ENCODE results near the gene SHANK1.
A peak's percentile ranks its signal among the peaks of the same experiment; 100 is the strongest.

SHANK1 gene

DNA sequence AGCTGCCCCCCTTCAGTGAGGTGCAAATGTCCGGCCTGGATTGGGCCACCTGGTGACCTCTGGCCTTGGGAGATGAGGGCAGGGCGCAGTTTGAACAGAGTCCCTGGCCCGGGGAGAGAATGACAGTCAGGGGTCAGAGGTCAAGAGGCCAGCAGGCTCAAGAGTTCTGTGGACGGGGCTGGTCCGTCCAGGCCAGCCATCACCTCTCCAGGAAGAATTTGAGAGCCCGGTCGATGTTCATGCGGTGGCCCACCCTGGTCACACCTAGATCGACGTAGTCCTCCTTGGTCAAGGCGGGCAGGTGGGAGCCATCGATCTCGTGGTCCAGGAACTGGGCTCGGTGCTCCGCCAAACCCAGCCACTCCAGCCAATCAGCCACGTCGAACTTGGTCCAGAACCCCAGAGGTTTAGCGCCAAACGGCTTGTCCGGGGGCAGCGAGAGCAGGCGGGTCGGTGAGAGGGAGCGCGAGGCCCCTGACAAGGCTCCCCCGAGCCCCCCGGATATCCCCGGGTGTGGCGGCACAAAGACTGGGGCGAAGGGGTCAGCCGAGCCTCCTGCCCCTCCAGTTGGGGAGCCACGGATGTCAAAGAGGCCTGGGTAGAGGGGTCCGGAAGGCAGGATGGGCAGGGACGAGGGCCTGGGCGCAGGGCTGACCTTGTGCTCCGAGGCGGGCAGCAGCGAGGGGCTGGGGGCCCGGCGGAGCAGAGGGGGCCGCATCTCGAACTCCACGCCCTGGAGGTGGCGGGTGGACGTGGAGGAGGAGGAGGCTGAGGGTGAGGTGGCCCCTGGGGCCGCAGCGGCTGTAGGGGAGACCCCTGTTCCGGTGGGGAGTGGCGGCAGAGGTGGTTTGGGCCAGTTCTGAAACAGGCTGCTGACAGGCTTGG is 57.6 kb downstream of the SHANK1 start:
- Histone ChIP-seq H3K4me1 (ENCODE audit: insufficient read depth, low read length) (peaks cover 9% of the 10 kb centered on the region), H3K27me3 (ENCODE audit: control insufficient read depth in 1 of 2, insufficient read depth in 2 of 2, low read length in 2 of 2) (peaks cover 8 to 66% of the 10 kb centered on the region in 2 donors), H3K36me3 (ENCODE audit: insufficient read depth, low read length) (no peaks in the 10 kb centered on the region), H3K9me3 (ENCODE audit: low read length) (no peaks in the 10 kb centered on the region), H3K4me3 (ENCODE audit: low read depth in 1 of 2, low read length in 2 of 2) (no peak overlapping the region), H3K9ac (ENCODE audit: low read length) (no peak overlapping the region), H3K27ac (ENCODE audit: low read depth, low read length) (no peak overlapping the region)

DNA sequence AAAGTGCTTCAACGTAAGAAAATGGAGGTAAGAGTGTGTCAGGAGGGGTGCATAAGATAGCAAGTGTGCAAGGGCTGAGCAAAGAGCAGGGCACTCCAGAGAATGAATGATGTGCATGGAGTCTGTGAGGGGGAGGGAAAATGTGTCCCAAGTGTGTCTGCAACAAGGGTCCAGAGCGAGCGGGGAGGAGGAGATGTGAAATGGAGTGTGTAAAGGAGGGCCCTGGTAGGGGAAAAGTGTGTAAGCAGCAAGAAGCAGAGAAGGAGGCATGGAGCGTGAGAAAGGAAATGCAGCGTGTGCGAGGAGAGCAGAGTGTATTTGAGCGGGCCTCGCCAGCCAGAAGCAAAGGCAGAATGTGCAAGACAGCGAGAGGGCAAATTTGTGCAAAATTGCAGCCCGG is 58.6 kb downstream of the SHANK1 start:
- H3K9ac ChIP-seq (ENCODE audit: low read length) = no peak overlapping the region
- H3K27ac ChIP-seq (ENCODE audit: low read depth, low read length) = no peak overlapping the region
- H3K4me1 ChIP-seq (ENCODE audit: insufficient read depth, low read length) = peaks cover 9% of the 10 kb centered on the region
- no peaks in the 10 kb centered on the region for H3K9me3 ChIP-seq (ENCODE audit: low read length)
- H3K4me3 ChIP-seq (ENCODE audit: low read depth in 1 of 2, low read length in 2 of 2) = no peak overlapping the region
- H3K36me3 ChIP-seq (ENCODE audit: insufficient read depth, low read length) = no peaks in the 10 kb centered on the region
- peaks cover 12 to 59% of the 10 kb centered on the region in 2 donors for H3K27me3 ChIP-seq (ENCODE audit: control insufficient read depth in 1 of 2, insufficient read depth in 2 of 2, low read length in 2 of 2)

DNA sequence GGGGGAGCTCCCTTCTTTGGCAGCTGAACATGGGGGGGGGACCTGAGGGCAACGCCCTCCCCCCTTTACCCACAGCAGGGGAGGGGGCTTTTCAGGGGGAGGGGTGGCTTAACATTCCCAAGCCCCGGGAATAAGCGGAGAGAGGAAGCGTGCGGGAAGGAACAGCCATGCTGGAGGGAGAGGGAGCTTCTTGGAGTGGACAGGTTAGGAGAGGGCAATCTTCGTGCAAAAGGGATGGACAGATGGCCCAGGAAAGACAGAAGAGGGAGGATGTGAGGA is 59.6 kb downstream of the SHANK1 start:
- Histone ChIP-seq H3K36me3 (ENCODE audit: insufficient read depth, low read length) (no peaks in the 10 kb centered on the region), H3K4me3 (ENCODE audit: low read depth in 1 of 2, low read length in 2 of 2) (no peak overlapping the region), H3K27me3 (ENCODE audit: control insufficient read depth in 1 of 2, insufficient read depth in 2 of 2, low read length in 2 of 2) (peaks cover 16 to 62% of the 10 kb centered on the region in 2 donors), H3K27ac (ENCODE audit: low read depth, low read length) (no peak overlapping the region), H3K9me3 (ENCODE audit: low read length) (peaks cover 8% of the 10 kb centered on the region), H3K4me1 (ENCODE audit: insufficient read depth, low read length) (peaks cover 9% of the 10 kb centered on the region), H3K9ac (ENCODE audit: low read length) (no peak overlapping the region)

DNA sequence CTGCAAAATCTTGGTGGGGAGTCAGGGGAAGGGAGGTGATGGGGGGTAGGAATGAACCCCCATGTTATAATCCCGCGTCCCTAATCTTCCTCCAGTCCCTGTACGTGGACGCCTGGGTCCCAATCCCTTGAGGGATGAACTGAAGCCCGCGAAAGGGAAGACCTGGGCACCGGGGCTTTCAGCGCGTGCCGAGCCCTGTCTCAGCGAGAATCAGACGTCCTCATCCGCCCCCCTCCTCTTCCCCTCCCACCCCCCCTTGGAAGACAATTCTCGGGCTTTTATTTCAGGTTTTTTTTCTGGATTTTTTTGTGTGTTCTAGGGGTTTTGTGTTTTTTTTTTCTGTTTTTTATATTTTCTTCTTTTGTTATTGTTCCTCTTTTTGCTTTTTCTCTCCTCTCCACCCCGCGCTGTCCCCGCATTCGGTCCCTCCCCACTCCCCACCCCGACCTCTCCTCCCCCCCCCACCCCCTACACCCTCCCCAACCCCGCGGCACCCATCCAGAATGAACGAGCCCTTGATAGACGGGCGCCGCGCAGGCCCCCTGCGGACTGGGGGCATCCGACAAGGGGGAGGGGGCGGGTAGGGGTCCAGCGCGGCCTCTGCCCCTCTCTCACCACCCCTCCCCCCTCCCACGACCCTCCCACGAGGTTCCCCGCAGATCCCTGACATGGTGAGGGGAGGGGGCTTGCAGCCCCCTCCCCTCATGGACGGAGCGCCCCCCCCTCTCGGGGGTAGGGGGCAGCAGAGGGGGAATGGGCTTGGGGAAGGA is 60.1 kb downstream of the SHANK1 start:
- Histone ChIP-seq H3K27ac (ENCODE audit: low read depth, low read length) (no peak overlapping the region), H3K27me3 (ENCODE audit: control insufficient read depth in 1 of 2, insufficient read depth in 2 of 2, low read length in 2 of 2) (peaks cover 16 to 62% of the 10 kb centered on the region in 2 donors), H3K9ac (ENCODE audit: low read length) (no peak overlapping the region), H3K4me3 (ENCODE audit: low read depth in 1 of 2, low read length in 2 of 2) (peak overlapping the region in 1 of 2 donors; percentile 27), H3K36me3 (ENCODE audit: insufficient read depth, low read length) (no peaks in the 10 kb centered on the region), H3K9me3 (ENCODE audit: low read length) (peaks cover 12% of the 10 kb centered on the region), H3K4me1 (ENCODE audit: insufficient read depth, low read length) (peaks cover 9% of the 10 kb centered on the region)

DNA sequence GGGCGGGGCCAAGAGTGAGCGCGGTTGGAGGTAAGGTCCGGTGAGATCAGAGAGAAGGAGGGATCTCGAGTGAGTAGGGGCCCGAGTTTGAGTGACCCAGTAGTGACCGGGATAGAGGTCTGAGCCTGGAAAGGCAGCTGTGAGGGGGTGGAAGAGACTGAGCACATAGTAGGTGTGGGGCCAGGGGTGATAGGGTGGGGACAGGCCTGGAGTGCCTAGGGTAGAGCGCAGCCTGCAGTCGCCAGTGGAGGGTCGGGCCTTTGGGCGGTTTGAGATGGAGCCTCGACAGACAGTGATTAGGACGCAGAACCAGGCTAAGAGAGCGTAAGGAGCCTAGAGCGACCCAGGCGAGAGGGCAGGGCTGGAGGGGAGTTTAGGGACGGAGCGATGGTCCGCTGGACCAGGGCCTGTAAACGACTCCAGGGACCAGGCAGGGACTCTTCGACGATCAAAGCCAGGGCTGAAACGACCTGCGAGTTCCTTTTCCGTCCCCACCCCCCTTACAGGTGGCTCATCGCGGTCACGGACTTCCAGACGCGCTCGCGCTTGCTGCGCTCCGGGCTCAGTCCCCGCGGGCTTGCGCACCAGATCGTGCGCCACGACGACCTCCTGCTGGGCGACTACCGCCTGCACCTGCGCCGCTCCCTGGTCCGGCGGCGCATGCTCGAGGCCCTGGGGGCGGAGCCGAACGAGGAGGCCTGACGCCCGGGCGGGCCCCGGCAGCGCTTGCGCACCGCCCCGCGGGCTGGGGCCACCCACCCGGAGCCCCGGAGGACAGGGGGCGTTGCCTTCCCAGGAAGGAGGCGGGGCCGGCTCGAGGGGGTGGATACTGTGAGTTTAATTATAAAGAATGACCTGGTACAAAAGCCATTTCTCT is 60.9 kb downstream of the SHANK1 start:
- no peak overlapping the region for H3K27ac ChIP-seq (ENCODE audit: low read depth, low read length)
- H3K9me3 ChIP-seq (ENCODE audit: low read length) = peaks cover 12% of the 10 kb centered on the region
- H3K4me3 ChIP-seq (ENCODE audit: low read depth in 1 of 2, low read length in 2 of 2) = peak overlapping the region in 1 of 2 donors; percentile 27
- no peaks in the 10 kb centered on the region for H3K36me3 ChIP-seq (ENCODE audit: insufficient read depth, low read length)
- H3K4me1 ChIP-seq (ENCODE audit: insufficient read depth, low read length) = peaks cover 9% of the 10 kb centered on the region
- peaks cover 16 to 58% of the 10 kb centered on the region in 2 donors for H3K27me3 ChIP-seq (ENCODE audit: control insufficient read depth in 1 of 2, insufficient read depth in 2 of 2, low read length in 2 of 2)
- no peak overlapping the region for H3K9ac ChIP-seq (ENCODE audit: low read length)

DNA sequence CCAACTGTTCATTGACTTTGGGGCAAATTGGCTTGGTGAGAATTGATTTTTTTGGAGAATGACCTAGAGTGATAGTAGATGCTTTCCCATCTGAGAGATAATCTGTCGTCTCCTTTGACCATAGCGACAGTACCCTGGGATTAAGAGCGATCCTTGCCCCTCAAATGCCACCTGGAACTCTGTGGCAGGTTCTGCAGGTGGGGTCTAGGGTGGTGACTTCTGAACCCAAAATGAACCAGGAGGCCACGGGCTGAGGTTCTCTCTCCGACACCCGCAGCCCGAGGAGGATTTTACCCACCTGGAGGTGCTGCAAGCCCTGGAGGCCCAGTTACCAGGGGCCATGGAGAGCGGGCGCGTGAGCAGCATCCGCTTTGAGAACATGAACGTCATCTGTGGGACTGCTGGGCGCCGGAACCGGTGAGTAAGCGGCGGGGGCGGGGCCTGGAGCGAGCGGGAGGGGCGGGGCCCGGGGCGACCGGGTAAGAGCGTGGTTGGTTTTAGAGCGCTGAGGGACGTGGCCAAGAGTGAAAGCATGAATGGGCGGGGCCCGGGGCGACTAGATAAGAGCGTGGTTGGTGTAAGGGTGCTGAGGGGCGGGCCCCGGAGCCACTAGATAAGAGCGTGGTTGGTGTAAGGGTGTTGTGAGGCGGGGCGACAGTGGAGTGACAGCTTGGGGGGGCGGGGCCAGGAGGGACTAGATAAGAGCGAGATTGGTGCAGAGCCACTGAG is 61.7 kb downstream of the SHANK1 start:
- H3K4me1 ChIP-seq (ENCODE audit: insufficient read depth, low read length) = peaks cover 9% of the 10 kb centered on the region
- H3K36me3 ChIP-seq (ENCODE audit: insufficient read depth, low read length) = no peaks in the 10 kb centered on the region
- peaks cover 12% of the 10 kb centered on the region for H3K9me3 ChIP-seq (ENCODE audit: low read length)
- peaks cover 16 to 57% of the 10 kb centered on the region in 2 donors for H3K27me3 ChIP-seq (ENCODE audit: control insufficient read depth in 1 of 2, insufficient read depth in 2 of 2, low read length in 2 of 2)
- no peak overlapping the region for H3K4me3 ChIP-seq (ENCODE audit: low read depth in 1 of 2, low read length in 2 of 2)
- no peak overlapping the region for H3K9ac ChIP-seq (ENCODE audit: low read length)
- no peak overlapping the region for H3K27ac ChIP-seq (ENCODE audit: low read depth, low read length)

DNA sequence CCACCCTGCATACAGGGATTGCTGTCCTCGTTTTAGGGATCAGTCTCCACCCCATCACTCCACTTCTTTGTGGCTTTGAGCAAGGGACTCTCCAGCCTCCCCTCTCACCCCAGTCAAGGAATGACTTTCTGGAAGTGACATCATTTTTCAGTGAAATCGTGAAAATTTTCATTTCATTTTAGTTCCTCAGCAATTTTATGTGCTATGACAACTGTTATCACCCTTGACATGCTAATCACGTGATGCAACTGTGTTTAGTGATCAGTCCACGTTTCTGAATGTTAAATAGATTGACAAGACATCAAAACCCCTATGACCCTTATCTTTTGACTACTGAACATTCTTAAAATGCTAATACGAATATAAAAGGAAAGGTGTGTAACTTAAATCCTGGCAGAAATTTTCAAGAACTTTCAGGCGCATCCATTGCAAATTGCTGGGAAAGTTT is 62.4 kb downstream of the SHANK1 start:
- H3K36me3 ChIP-seq (ENCODE audit: insufficient read depth, low read length) = no peaks in the 10 kb centered on the region
- H3K27ac ChIP-seq (ENCODE audit: low read depth, low read length) = no peak overlapping the region
- peaks cover 20 to 51% of the 10 kb centered on the region in 2 donors for H3K27me3 ChIP-seq (ENCODE audit: control insufficient read depth in 1 of 2, insufficient read depth in 2 of 2, low read length in 2 of 2)
- no peak overlapping the region for H3K4me3 ChIP-seq (ENCODE audit: low read depth in 1 of 2, low read length in 2 of 2)
- H3K4me1 ChIP-seq (ENCODE audit: insufficient read depth, low read length) = peaks cover 9% of the 10 kb centered on the region
- peaks cover 12% of the 10 kb centered on the region for H3K9me3 ChIP-seq (ENCODE audit: low read length)
- no peak overlapping the region for H3K9ac ChIP-seq (ENCODE audit: low read length)

DNA sequence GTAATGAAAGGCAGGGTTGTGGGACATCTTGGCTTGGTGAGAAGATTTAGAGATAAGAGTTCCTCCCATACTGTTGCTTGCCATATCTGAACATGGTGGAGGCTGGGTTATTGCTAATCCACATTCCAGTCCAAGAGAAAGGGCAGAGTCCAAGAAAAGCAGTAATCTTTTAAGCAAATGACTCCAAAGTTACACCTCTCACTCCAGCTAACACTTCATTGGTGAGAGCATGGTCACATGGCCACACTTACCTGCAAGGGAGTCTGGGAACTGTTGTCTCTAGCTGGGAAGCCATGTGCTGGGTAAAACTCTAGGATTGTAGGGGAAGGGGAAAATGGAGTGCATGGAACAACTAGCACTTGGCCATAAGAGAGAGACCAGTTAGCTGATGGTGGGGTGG is 64.7 kb downstream of the SHANK1 start:
- Histone ChIP-seq H3K4me3 (ENCODE audit: low read depth in 1 of 2, low read length in 2 of 2) (no peak overlapping the region), H3K27ac (ENCODE audit: low read depth, low read length) (no peak overlapping the region), H3K9ac (ENCODE audit: low read length) (no peak overlapping the region), H3K36me3 (ENCODE audit: insufficient read depth, low read length) (no peaks in the 10 kb centered on the region), H3K27me3 (ENCODE audit: control insufficient read depth in 1 of 2, insufficient read depth in 2 of 2, low read length in 2 of 2) (peaks cover 23 to 29% of the 10 kb centered on the region in 2 donors), H3K4me1 (ENCODE audit: insufficient read depth, low read length) (peaks cover 9% of the 10 kb centered on the region), H3K9me3 (ENCODE audit: low read length) (peaks cover 12% of the 10 kb centered on the region)

DNA sequence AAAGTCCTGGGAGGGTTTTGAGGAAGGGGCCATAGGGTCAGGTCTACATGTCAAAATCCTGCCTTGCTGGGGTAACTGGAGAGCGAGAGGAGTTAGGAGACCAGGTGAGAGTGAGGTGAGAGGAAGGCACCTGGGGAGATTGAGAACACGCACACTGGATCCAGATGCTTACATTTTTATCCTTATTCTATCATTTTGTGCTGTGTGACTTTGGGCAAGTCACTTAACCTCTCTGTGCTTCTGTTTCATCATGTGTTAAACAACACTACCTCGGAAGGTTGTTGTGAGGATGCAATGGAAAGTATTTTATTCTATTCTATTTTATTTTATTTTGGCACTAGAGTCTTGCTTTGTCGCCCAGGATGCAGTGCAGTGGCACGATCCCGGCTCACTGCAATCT is 66.9 kb downstream of the SHANK1 start:
- H3K4me3 ChIP-seq (ENCODE audit: low read depth in 1 of 2, low read length in 2 of 2) = no peak overlapping the region
- no peak overlapping the region for H3K27ac ChIP-seq (ENCODE audit: low read depth, low read length)
- no peak overlapping the region for H3K9ac ChIP-seq (ENCODE audit: low read length)
- no peaks in the 10 kb centered on the region for H3K4me1 ChIP-seq (ENCODE audit: insufficient read depth, low read length)
- no peaks in the 10 kb centered on the region for H3K36me3 ChIP-seq (ENCODE audit: insufficient read depth, low read length)
- H3K9me3 ChIP-seq (ENCODE audit: low read length) = peaks cover 12% of the 10 kb centered on the region
- H3K27me3 ChIP-seq (ENCODE audit: control insufficient read depth in 1 of 2, insufficient read depth in 2 of 2, low read length in 2 of 2) = peaks cover 15 to 25% of the 10 kb centered on the region in 2 donors

DNA sequence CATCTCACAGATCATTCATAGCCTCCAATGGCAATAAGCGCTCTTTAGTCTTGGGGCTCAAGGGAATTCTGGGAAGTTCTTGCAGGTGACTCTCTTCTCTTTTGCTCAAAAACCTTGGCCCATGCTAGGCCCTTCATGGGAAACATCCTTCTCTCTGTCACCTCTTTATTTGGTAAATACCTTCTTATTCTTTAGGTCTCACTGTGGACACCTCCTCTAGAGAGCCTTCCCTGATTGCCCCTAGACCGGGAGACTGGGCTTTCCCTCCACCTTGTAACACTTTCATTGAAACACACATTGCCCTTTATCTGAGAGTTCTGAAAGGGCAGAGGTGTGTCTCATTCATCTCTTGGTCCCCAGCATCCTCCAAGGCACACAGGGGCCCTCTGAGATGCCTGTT is 68.4 kb downstream of the SHANK1 start:
- Histone ChIP-seq H3K27ac (ENCODE audit: low read depth, low read length) (no peak overlapping the region), H3K36me3 (ENCODE audit: insufficient read depth, low read length) (no peaks in the 10 kb centered on the region), H3K9me3 (ENCODE audit: low read length) (peaks cover 12% of the 10 kb centered on the region), H3K9ac (ENCODE audit: low read length) (no peak overlapping the region), H3K4me1 (ENCODE audit: insufficient read depth, low read length) (no peaks in the 10 kb centered on the region), H3K27me3 (ENCODE audit: control insufficient read depth in 1 of 2, insufficient read depth in 2 of 2, low read length in 2 of 2) (peaks cover 14 to 30% of the 10 kb centered on the region in 2 donors), H3K4me3 (ENCODE audit: low read depth in 1 of 2, low read length in 2 of 2) (no peak overlapping the region)
